Activated CD8-positive, alpha-beta memory T cell treated with anti-CD3 and anti-CD28 coated beads for 24 hours (primary cell): Measurements from ENCODE around the gene FRMPD2.
"Not testable (repeated sequence)": the region's sequence is repeated elsewhere in the genome, so short reads cannot be mapped to it uniquely, and the experiment has no call there.

ENCODE experiments used
- DNase-seq: peaks from one replicate; pipeline ENCODE4 v3.0.0-alpha.2; 2020

The FRMPD2 gene

GRCh38 chr10:48125631-48126030 lies 148.9 kb downstream of the FRMPD2 start:
- DNase-seq = not testable (repeated sequence)

GRCh38 chr10:48122618-48123017 lies 151.9 kb downstream of the FRMPD2 start:
- DNase-seq = not testable (repeated sequence)

- not testable (repeated sequence) for DNase-seq
These were observed 164.2 kb downstream of the FRMPD2 start for GRCh38 chr10:48110277-48110676.
